Gastroesophageal sphincter (tissue), 4 donors: ENCODE results near the gene CACNA1D. TPM values are rescaled to one million over a fixed set of nuclear protein-coding genes. Genes with fewer than 3 reads are reported as not detected.

Experiments used
- ATAC-seq: fragments of 150-250 bp; one replicate; pipeline ENCODE4 v1.9.1; 2016; ENCODE audit warnings: mild to moderate bottlenecking, moderate library complexity
- H3K27ac ChIP-seq, 4 donors: fragments of 200-600 bp; sonication (generic) in 3 of 4; 1 replicate in 3 of 4; 2 replicates in 1 of 4; pipeline ENCODE4 v1.5.1; 2016 to 2019
- H3K27me3 ChIP-seq: fragments of 200-600 bp; sonication (generic); one replicate; pipeline ENCODE4 v1.5.1; 2019
- H3K36me3 ChIP-seq, 2 donors: fragments of 200-600 bp; sonication (generic); one replicate each; pipeline ENCODE4 v1.5.1; 2019; ENCODE audit warnings: control low read depth in 1 of 2
- H3K4me1 ChIP-seq, 3 donors: fragments of 200-600 bp; sonication (generic); 1 replicate in 2 of 3; 2 replicates in 1 of 3; pipeline ENCODE4 v1.5.1; 2016 to 2019; ENCODE audit warnings: control low read depth in 2 of 3
- H3K4me3 ChIP-seq, 2 donors: fragments of 200-600 bp; sonication (generic); one replicate each; pipeline ENCODE4 v1.5.1; 2019; ENCODE audit warnings: mild to moderate bottlenecking in 1 of 2, moderate library complexity in 1 of 2
- H3K9me3 ChIP-seq, 3 donors: fragments of 200-600 bp; sonication (generic); one replicate each; pipeline ENCODE4 v1.5.1; 2017 to 2019; ENCODE audit warnings: control low read depth in 2 of 3
- CTCF ChIP-seq, 4 experiments: fragments of 200-600 bp in 2 of 4; fragments of 450-650 bp in 2 of 4; sonication (generic) in 1 of 4; IDR thresholded peaks; one replicate each; pipeline ENCODE4 v1.5.1; 2017 to 2019; ENCODE audit warnings: antibody characterized with exemption in 4 of 4, mild to moderate bottlenecking in 2 of 4, moderate library complexity in 2 of 4
- EP300 ChIP-seq: sonication (generic); formaldehyde crosslinking; IDR thresholded peaks from one replicate; pipeline ENCODE4 v1.6.1; 2017; ENCODE audit warnings: antibody characterized with exemption, mild to moderate bottlenecking
- POLR2A ChIP-seq, 2 donors: fragments of 450-650 bp; IDR thresholded peaks; one replicate each; pipeline ENCODE4 v1.6.1; 2017; ENCODE audit warnings: antibody characterized with exemption in 2 of 2, mild to moderate bottlenecking in 2 of 2, moderate library complexity in 1 of 2
- POLR2AphosphoS5 ChIP-seq: sonication (generic); formaldehyde crosslinking; IDR thresholded peaks from one replicate; pipeline ENCODE4 v1.6.1; 2017; ENCODE audit warnings: antibody characterized with exemption
- WGBS, 2 donors: methylation state at CpG; one replicate each; pipeline ENCODE4 v1.1.5; 2018; ENCODE audit warnings: low coverage in 1 of 2; 5-methylcytosine and 5-hydroxymethylcytosine counted together
- total RNA-seq, 4 donors: library from RNA; depleted of rRNA; stranded (reverse); fragments of >200 nt; gene quantifications; one replicate each; pipeline ENCODE4 v1.1.0, GENCODE V29; 2016

CACNA1D gene
- total RNA-seq, 4 donors from 2014 or later = 0.52 to 5.7 (median 3.6) TPM

GRCh38 chr3:53809764-53810400 is 315.5 kb downstream of the CACNA1D start:
- whole genome bisulfite sequencing, 2 donors = 88% methylated on average over 11 of the region's 28 CpGs; no CpG with 5 or more reads in 1 of the 2 donors
- H3K27ac ChIP-seq = no peak overlapping the region
- H3K4me3 ChIP-seq = no peak overlapping the region
- peaks cover 0 to 6% (median 0%) of the 10 kb centered on the region in 3 donors for H3K4me1 ChIP-seq
- TF ChIP-seq POLR2A (IDR thresholded peaks at IDR 0.05) (no peak), POLR2AphosphoS5 (no peak), EP300 (no peak), CTCF (IDR thresholded peaks at IDR 0.05) (no peak)
- no peak for ATAC-seq
- H3K27me3 ChIP-seq = no peaks in the 10 kb centered on the region
- no peaks in the 10 kb centered on the region for H3K9me3 ChIP-seq
- no peaks in the 10 kb centered on the region for H3K36me3 ChIP-seq

DNA sequence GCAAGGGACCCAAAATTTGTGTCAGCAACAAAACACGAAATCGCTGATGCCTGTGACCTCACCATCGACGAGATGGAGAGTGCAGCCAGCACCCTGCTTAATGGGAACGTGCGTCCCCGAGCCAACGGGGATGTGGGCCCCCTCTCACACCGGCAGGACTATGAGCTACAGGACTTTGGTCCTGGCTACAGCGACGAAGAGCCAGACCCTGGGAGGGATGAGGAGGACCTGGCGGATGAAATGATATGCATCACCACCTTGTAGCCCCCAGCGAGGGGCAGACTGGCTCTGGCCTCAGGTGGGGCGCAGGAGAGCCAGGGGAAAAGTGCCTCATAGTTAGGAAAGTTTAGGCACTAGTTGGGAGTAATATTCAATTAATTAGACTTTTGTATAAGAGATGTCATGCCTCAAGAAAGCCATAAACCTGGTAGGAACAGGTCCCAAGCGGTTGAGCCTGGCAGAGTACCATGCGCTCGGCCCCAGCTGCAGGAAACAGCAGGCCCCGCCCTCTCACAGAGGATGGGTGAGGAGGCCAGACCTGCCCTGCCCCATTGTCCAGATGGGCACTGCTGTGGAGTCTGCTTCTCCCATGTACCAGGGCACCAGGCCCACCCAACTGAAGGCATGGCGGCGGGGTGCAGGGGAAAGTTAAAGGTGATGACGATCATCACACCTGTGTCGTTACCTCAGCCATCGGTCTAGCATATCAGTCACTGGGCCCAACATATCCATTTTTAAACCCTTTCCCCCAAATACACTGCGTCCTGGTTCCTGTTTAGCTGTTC is 316.9 kb downstream of the CACNA1D start:
- Histone ChIP-seq H3K27ac (no peak overlapping the region), H3K36me3 (no peaks in the 10 kb centered on the region), H3K27me3 (no peaks in the 10 kb centered on the region), H3K9me3 (no peaks in the 10 kb centered on the region), H3K4me3 (no peak overlapping the region), H3K4me1 (peaks cover 0 to 5% (median 0%) of the 10 kb centered on the region in 3 donors)
- TF ChIP-seq CTCF (IDR thresholded peaks at IDR 0.05) (no peak), EP300 (no peak), POLR2A (IDR thresholded peaks at IDR 0.05) (no peak), POLR2AphosphoS5 (no peak)
- 87 to 93% methylated on average over 7 to 15 of the region's 24 CpGs for WGBS, 2 donors
- no peak for ATAC-seq

DNA sequence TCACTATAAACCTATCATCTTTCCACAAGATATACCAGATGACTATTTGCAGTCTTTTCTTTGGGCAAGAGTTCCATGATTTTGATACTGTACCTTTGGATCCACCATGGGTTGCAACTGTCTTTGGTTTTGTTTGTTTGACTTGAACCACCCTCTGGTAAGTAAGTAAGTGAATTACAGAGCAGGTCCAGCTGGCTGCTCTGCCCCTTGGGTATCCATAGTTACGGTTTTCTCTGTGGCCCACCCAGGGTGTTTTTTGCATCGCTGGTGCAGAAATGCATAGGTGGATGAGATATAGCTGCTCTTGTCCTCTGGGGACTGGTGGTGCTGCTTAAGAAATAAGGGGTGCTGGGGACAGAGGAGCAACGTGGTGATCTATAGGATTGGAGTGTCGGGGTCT is 318.0 kb downstream of the CACNA1D start:
- H3K4me1 ChIP-seq = no peaks in the 10 kb centered on the region
- H3K27ac ChIP-seq = no peak overlapping the region
- no peaks in the 10 kb centered on the region for H3K27me3 ChIP-seq
- no peak overlapping the region for H3K4me3 ChIP-seq
- ATAC-seq = no peak
- peaks cover 0 to 2% of the 10 kb centered on the region in 2 donors for H3K36me3 ChIP-seq
- 60 to 75% methylated on average over 2 to 3 of the region's 4 CpGs for WGBS, 2 donors
- H3K9me3 ChIP-seq = no peaks in the 10 kb centered on the region
- no peak for TF ChIP-seq CTCF (IDR thresholded peaks at IDR 0.05)
- TF ChIP-seq POLR2AphosphoS5 = no peak
- no peak for TF ChIP-seq EP300
- no peak for TF ChIP-seq POLR2A (IDR thresholded peaks at IDR 0.05)

- H3K27ac ChIP-seq = no peak overlapping the region
- no peaks in the 10 kb centered on the region for H3K27me3 ChIP-seq
- H3K4me3 ChIP-seq = no peak overlapping the region
- 97 to 100% methylated on average over 2 to 4 of the region's 5 CpGs for WGBS, 2 donors
- H3K9me3 ChIP-seq = no peaks in the 10 kb centered on the region
- ATAC-seq = no peak
- H3K4me1 ChIP-seq = no peaks in the 10 kb centered on the region
- peaks cover 0 to 8% of the 10 kb centered on the region in 2 donors for H3K36me3 ChIP-seq
- TF ChIP-seq CTCF (IDR thresholded peaks at IDR 0.05) (no peak), POLR2A (IDR thresholded peaks at IDR 0.05) (no peak), EP300 (no peak), POLR2AphosphoS5 (no peak)
These were observed 318.8 kb downstream of the CACNA1D start for GRCh38 chr3:53813229-53813628.
